Suprapubic skin (tissue), 4 donors: Measurements from ENCODE around the gene LYSMD2. TPM values are rescaled to one million over a fixed set of nuclear protein-coding genes. Genes with fewer than 3 reads are reported as not detected.
A peak's percentile ranks its signal among the peaks of the same experiment; 100 is the strongest.

Source experiments
- DNase-seq, 2 donors: peaks; one replicate each; pipeline ENCODE4 v3.0.0-alpha.2; 2019; ENCODE audit warnings: low spot score in 2 of 2
- H3K27ac ChIP-seq: fragments of 200-600 bp; sonication (generic); one replicate; pipeline ENCODE4 v1.5.1; 2019
- H3K27me3 ChIP-seq: fragments of 200-600 bp; sonication (generic); one replicate; pipeline ENCODE4 v1.5.1; 2019
- H3K36me3 ChIP-seq: fragments of 200-600 bp; sonication (generic); one replicate; pipeline ENCODE4 v1.5.1; 2019
- H3K4me1 ChIP-seq: fragments of 200-600 bp; sonication (generic); one replicate; pipeline ENCODE4 v1.5.1; 2019
- H3K4me3 ChIP-seq: fragments of 200-600 bp; sonication (generic); one replicate; pipeline ENCODE4 v1.5.1; 2019; ENCODE audit warnings: mild to moderate bottlenecking
- H3K9me3 ChIP-seq: fragments of 200-600 bp; sonication (generic); one replicate; pipeline ENCODE4 v1.5.1; 2019
- EP300 ChIP-seq: sonication (generic); formaldehyde crosslinking; IDR thresholded peaks from one replicate; pipeline ENCODE4 v1.6.1; 2017; ENCODE audit warnings: antibody characterized with exemption
- POLR2A ChIP-seq, 2 donors: fragments of 450-650 bp; IDR thresholded peaks; one replicate each; pipeline ENCODE4 v1.6.1; 2017; ENCODE audit warnings: antibody characterized with exemption in 2 of 2, mild to moderate bottlenecking in 2 of 2, moderate library complexity in 2 of 2
- POLR2AphosphoS5 ChIP-seq, 3 donors: sonication (generic); formaldehyde crosslinking; IDR thresholded peaks; one replicate each; pipeline ENCODE4 v1.6.1; 2017; ENCODE audit warnings: antibody characterized with exemption in 3 of 3
- WGBS: methylation state at CpG from one replicate; pipeline ENCODE4 v1.1.5; 2018; 5-methylcytosine and 5-hydroxymethylcytosine counted together
- total RNA-seq, 4 donors: library from RNA; depleted of rRNA; stranded (reverse); fragments of >200 nt; gene quantifications; one replicate each; pipeline ENCODE4 v1.1.0, GENCODE V29; 2016
- TF ChIP-seq, protein P1 (sequence below), 2 donors: fragments of 200-600 bp in 1 of 2; fragments of 450-650 bp in 1 of 2; sonication (generic) in 1 of 2; IDR thresholded peaks; one replicate each; pipeline ENCODE4 v1.5.1; 2016 to 2019; ENCODE audit warnings: antibody characterized with exemption in 2 of 2, mild to moderate bottlenecking in 1 of 2, moderate library complexity in 1 of 2

LYSMD2 gene
- total RNA-seq, 4 donors from 2014 or later, result 8.8 to 16.1 (median 10.2) TPM

DNA sequence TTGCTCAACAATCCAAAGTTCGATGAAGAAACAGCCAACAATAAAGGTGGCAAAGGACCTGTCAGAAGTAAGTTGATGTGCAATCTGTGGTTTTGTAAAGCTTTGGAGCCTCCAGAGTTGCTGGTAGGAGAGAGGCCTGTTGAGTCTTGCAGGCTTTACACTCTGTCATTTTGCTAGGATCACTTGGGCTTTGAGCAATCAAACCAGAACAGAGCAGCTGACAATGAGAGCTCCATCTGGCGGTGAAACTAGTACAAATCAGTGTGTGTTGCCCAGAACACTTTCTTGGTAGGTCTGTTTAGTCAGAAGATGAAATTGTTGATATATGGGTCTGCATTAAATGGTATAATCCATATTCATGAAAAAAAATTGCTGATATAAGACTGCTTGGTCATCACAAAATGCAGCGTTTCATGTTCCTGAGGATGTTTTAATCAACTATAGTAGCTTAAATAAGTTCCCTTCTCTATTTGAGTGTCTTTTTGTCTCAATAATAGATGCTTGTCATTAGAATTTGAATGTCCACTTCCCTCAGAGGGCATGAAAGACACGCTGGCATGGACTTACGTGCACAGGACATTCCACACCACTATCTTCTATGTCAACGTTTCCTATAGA is 39.6 kb upstream of the LYSMD2 start:
- H3K27ac ChIP-seq, result no peak overlapping the region
- no peak for DNase-seq
- no peak overlapping the region for H3K4me3 ChIP-seq
- no peaks in the 10 kb centered on the region for H3K27me3 ChIP-seq
- peaks cover 8% of the 10 kb centered on the region for H3K4me1 ChIP-seq
- H3K36me3 ChIP-seq, result no peaks in the 10 kb centered on the region
- WGBS, result 56% methylated on average over 6 of the region's 6 CpGs
- H3K9me3 ChIP-seq, result no peaks in the 10 kb centered on the region
- TF ChIP-seq POLR2AphosphoS5 (IDR thresholded peaks at IDR 0.05), result peak in 1 of 3 donors; percentile 35
- TF ChIP-seq POLR2A (IDR thresholded peaks at IDR 0.05), result no peak
- no peak for TF ChIP-seq EP300
- TF ChIP-seq, protein P1, sequence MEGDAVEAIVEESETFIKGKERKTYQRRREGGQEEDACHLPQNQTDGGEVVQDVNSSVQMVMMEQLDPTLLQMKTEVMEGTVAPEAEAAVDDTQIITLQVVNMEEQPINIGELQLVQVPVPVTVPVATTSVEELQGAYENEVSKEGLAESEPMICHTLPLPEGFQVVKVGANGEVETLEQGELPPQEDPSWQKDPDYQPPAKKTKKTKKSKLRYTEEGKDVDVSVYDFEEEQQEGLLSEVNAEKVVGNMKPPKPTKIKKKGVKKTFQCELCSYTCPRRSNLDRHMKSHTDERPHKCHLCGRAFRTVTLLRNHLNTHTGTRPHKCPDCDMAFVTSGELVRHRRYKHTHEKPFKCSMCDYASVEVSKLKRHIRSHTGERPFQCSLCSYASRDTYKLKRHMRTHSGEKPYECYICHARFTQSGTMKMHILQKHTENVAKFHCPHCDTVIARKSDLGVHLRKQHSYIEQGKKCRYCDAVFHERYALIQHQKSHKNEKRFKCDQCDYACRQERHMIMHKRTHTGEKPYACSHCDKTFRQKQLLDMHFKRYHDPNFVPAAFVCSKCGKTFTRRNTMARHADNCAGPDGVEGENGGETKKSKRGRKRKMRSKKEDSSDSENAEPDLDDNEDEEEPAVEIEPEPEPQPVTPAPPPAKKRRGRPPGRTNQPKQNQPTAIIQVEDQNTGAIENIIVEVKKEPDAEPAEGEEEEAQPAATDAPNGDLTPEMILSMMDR (IDR thresholded peaks at IDR 0.05), result peak; percentile 50 to 67

DNA sequence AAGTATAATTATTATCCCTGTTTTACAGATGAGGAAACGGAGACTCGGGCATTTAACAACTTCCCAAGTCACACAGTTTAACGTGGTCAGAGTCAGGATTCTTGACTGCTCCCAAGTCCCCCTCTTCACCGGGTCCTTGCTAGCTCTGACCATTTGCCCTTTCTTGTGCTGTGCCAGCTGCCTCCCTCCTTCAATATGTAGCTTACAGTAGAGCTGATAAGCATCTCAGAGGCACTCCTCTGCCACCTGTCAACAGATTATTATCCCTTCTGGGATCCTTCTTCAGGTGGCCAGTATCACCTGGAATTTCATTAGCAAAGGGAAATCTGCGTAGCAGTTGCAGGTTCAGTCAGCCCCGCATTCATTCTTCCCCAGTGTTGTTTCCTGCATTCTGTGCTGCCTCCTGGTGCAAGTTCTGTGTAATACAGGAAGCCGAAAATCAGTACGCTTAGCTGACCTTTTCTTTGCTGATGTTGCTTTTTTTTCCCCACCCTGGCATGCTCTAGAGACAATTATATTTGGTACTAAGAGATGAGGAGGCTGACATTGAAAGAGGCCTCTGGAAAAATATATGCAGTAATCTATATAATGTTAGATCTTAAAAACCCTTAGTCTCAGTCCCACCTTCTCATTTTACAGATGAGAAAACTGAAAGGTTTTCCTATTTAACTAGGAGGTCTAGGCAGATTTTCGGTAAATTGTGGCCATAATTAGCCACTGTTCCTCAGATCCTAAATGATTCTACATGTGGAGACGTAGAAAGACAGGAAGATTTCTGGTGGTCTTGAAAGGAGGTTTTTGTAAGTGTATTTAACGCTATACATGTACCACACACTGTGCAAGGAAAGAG is 38.7 kb upstream of the LYSMD2 start:
- Histone ChIP-seq H3K36me3 (no peaks in the 10 kb centered on the region), H3K9me3 (no peaks in the 10 kb centered on the region), H3K4me1 (peaks cover 8% of the 10 kb centered on the region), H3K27ac (no peak overlapping the region), H3K4me3 (no peak overlapping the region), H3K27me3 (no peaks in the 10 kb centered on the region)
- WGBS, result 57% methylated on average over 11 of the region's 11 CpGs
- DNase-seq, result no peak
- TF ChIP-seq, protein P1 (IDR thresholded peaks at IDR 0.05), result peak; percentile 60 to 61
- no peak for TF ChIP-seq POLR2A (IDR thresholded peaks at IDR 0.05)

DNA sequence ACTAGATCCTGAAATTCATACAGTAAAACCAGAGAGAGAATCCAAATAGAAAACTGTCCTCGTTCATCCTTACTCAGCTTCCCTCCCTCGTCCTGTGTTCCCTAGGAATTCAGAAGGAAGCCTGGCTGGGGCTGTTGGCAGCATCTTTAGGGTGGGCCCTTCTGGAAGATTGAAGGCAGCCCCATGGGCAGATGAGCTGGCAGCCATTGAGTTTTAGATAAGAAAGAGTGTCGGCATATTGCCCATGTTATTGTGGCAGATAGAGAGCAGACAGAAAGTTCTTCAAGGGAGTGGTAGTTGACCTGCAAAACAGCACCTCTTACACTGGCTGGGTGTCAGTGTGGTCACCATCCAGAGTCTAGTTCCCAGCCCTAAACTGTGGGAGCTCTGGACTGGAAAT is 37.5 kb upstream of the LYSMD2 start:
- no peak for TF ChIP-seq EP300
- TF ChIP-seq, protein P1 (IDR thresholded peaks at IDR 0.05), result no peak
- TF ChIP-seq POLR2A (IDR thresholded peaks at IDR 0.05), result no peak
- no peak for TF ChIP-seq POLR2AphosphoS5 (IDR thresholded peaks at IDR 0.05)
- Histone ChIP-seq H3K4me3 (no peak overlapping the region), H3K27me3 (no peaks in the 10 kb centered on the region), H3K9me3 (no peaks in the 10 kb centered on the region), H3K4me1 (peaks cover 8% of the 10 kb centered on the region), H3K36me3 (no peaks in the 10 kb centered on the region), H3K27ac (no peak overlapping the region)
- 83% methylated on average over 3 of the region's 3 CpGs for WGBS
- no peak for DNase-seq

DNA sequence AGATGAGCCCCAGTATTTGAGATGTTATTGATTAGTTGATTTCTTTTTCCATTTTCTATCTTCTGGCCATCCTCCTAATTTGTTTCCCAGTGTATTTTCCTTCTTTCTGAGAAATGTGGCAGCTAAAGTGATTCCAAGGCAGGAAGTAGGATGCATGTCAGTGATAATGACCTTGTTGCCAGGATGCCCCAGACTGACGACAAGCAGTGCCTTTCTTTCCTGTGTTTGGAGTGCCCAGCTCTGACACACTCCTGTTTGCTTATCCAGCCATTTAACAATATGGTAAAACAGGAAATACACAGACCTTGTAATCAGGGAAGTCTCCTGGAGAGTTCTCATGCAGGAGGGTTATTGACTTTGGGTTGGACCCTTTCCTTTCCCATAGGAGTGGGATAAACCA is 34.3 kb upstream of the LYSMD2 start:
- DNase-seq, result no peak
- Histone ChIP-seq H3K4me3 (no peak overlapping the region), H3K4me1 (peaks cover 7% of the 10 kb centered on the region), H3K27me3 (no peaks in the 10 kb centered on the region), H3K36me3 (peaks cover 15% of the 10 kb centered on the region), H3K9me3 (no peaks in the 10 kb centered on the region), H3K27ac (no peak overlapping the region)
- TF ChIP-seq, protein P1 (IDR thresholded peaks at IDR 0.05), result no peak
- TF ChIP-seq POLR2AphosphoS5 (IDR thresholded peaks at IDR 0.05) (no peak), POLR2A (IDR thresholded peaks at IDR 0.05) (no peak), EP300 (no peak)
- 71% methylated on average over 1 of the region's 1 CpG for WGBS

DNA sequence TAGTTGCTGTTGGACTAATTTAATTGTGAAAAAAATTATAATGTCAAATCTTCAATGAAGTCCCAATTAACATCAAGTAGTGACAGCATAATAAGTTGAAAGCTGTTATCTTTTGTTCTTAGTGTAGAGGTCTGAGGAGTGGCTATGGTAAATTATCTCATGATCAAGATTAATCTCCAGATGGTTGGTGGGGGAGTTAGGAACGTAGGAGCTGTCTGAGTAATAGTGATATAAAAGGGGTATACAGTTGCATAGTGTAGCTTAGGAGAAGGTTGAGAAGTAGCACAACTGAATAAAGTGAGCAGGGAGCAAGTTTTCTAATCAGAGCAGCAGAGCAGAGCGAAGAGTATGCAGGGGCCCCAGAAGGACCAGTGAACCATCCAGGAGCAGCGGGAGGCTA is 33.4 kb upstream of the LYSMD2 start:
- no peak for TF ChIP-seq POLR2A (IDR thresholded peaks at IDR 0.05)
- TF ChIP-seq, protein P1 (IDR thresholded peaks at IDR 0.05), result no peak
- TF ChIP-seq EP300, result no peak
- TF ChIP-seq POLR2AphosphoS5 (IDR thresholded peaks at IDR 0.05), result no peak
- DNase-seq, result no peak
- Histone ChIP-seq H3K27me3 (no peaks in the 10 kb centered on the region), H3K4me3 (no peak overlapping the region), H3K9me3 (no peaks in the 10 kb centered on the region), H3K27ac (no peak overlapping the region), H3K36me3 (peaks cover 17% of the 10 kb centered on the region), H3K4me1 (no peaks in the 10 kb centered on the region)
- WGBS, result 90% methylated on average over 3 of the region's 3 CpGs
